Skin epidermis (tissue), 12 donors: ENCODE measurements around the gene SMPD3.
"Not testable (repeated sequence)": the region's sequence is repeated elsewhere in the genome, so short reads cannot be mapped to it uniquely, and the experiment has no call there.

Source experiments
- H3K27ac ChIP-seq, 21 experiments: fragments of 200-600 bp; sonication (generic) in 11 of 21; one replicate each; pipeline ENCODE4 v1.5.0; 2020; ENCODE audit warnings: mild to moderate bottlenecking in 3 of 21, inconsistent platforms in 2 of 21, moderate library complexity in 2 of 21
- H3K4me3 ChIP-seq, 7 experiments: fragments of 200-600 bp; sonication (generic) in 2 of 7; one replicate each; pipeline ENCODE4 v1.5.0; 2020; ENCODE audit warnings: inconsistent platforms in 2 of 7, mild to moderate bottlenecking in 2 of 7, moderate library complexity in 1 of 7

SMPD3 gene

DNA sequence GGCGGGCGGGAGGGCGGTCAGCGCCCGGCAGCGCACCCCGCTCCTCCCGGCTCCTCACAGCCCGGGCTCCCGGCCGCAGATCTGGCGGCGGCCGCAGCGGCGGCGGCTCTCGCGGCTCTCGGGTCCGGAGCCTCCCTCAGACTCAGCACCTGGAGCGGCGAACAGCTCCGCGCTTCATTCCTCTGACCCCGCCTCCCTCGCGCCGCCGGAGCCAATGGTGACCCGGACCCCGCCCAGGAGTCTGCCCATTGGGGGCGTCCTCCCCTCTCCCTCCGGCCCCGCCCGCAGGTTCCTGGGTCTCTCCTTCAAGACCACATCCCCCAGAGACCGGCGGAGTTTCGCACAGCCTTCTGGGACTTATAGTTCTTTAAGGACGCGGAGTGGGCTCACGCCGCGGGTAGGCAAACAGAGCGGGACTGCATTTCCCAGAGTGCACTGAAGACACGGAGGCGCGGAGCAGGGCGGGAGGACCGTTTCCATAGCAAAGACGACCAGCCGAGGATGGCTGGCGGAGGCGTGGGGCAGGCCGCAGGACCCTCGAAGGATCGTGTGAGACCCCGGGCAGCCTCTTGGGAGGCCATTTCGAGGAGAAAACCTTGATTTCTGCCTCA lies at the start of gene SMPD3:
SMPD3 (minus strand) TSS at position 149 of the 611 bp plus-strand sequence. CDS start 76,327 bp downstream, outside the sequence.
- peak within 1 kb of the TSS in 2 of 21 experiments; percentile 9 to 17 for H3K27ac ChIP-seq
- peak within 1 kb of the TSS; percentile 21 to 41 (median 36) for H3K4me3 ChIP-seq

DNA sequence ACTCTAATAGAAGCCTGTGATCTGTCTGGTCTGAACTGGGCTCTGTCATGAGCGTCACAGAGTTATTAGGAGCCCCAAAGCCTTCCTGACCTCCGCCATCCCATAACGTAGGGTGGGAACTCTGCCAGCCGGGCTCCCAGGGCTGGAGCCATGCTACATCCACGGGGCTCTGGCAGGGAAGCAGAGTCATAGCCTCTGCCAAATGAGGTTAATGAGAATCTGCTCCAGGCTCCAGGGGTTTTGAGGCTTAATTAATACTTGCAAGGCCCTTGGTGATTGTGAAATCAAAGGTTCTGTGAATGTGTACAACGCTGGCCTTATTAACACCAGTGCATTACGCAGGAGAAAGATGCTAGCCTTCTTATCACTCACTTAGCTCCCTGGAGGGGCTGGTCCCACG lies 48.4 kb upstream of the SMPD3 start:
- no peak overlapping the region for H3K27ac ChIP-seq
- H3K4me3 ChIP-seq: no peak overlapping the region

DNA sequence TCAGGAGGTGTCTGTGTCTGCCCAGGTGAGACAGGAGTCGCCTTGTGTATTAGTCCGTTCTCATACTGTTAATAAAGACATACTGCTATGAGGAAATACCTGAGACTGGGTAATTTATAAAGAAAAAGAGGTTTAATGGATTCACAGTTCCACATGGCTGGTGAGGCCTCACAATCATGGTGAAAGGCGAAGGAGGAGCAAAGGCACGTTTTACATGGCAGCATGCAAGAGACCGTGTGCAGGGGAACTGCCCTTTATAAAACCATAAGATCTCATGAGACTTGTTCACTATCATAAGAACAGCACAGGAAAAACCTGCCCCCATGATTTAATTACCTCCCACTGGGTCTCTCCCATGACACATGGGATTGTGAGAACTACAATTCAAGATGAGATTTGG lies 46.0 kb upstream of the SMPD3 start:
- not testable (repeated sequence) for H3K27ac ChIP-seq, H3K4me3 ChIP-seq

DNA sequence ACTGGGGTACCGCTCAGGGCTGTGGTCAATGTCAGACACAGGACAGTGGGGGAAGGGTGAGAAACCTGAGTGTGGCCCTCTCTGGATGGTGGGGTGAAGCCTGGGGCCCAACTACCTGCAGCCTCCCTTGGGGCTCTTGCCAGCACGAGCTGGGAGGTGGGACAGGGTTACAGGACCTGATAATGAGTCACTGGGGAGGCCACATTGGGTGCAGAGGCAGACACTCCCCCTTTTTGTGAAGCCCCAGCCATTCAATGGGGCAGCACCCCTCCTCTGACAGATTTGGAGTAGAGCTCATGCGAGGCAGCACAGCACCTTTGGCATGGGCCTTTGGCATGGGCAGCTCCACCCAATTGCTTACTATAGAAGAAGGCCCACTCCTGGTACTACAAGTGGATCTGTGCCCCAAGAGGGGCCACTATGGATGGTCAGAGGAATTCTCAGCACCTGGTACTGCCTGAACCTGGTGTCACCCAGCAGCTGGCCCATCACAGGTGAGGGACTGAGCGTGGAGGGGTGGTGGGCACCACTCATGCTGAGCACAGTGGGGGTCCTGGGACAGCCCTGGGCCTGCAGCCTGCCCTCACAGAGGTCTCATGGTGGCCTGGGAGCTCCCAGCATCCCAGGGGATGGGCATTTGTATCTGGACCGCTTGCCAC lies 45.2 kb upstream of the SMPD3 start:
- peak overlapping the region in 1 of 21 experiments; percentile 21 for H3K27ac ChIP-seq
- H3K4me3 ChIP-seq: no peak overlapping the region

DNA sequence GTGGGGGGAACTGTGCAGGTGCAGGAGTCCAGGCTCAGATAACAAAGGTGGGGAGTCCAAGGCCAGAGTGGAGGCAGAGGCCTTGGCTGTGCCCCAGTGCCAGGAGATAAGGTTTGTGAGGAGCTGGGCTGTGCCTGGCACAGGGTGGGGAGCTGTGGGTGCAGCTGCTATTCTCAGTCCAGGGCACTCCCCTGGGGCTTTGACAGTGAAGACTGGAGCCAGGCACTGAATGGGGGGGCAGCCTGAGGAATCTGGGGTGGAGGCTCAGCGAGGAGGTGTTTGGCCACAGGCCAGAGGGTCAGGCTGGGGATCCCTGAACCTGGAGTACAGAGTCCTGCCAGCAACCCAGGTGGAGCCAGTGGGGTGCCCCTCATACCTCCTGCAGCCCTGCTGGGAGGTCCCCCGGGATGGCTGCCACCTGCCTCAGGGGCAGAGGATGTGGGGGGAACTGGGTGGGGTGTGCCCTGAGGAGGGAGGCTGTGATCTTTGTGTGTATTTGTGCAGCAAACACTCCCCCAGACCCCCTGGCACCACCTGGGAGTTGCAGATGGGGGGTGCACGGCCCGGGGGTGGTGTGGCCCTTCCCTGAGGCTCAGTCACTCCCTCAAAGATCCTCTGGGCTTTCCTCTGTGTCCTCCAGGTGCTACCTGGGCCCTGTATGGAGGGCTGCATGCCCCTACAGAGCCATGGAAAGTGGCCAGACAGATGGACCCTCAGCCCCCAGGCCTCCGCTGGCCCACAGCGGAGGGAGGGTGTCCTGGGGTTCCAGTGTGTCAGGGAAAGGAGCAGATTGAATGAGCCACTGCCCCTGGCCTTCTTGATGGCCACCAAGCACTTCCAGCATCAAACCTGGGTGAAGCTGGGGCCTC lies 44.5 kb upstream of the SMPD3 start:
- no peak overlapping the region for H3K4me3 ChIP-seq
- H3K27ac ChIP-seq: peak overlapping the region in 1 of 21 experiments; percentile 69

DNA sequence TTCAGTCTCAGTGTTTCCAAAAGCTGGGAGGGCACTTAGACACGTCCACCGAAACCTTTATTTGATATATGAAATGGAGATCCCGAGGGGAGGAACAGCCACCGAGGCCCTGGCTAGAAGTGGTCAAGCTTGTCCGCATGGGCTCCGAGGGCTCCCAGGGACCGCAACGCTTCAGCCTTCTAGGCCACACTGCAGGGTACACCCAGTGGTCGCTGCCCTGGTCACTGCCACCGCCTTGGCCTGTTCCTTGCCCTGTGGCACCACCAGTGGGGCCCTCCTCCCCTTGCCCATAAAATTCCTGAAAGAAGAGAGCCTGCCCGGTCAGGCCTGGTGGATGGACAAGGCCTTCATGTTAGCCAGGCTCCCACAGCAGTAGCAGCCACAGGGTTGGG lies 43.8 kb upstream of the SMPD3 start:
- H3K4me3 ChIP-seq: no peak overlapping the region
- H3K27ac ChIP-seq: peak overlapping the region in 1 of 21 experiments; percentile 69

DNA sequence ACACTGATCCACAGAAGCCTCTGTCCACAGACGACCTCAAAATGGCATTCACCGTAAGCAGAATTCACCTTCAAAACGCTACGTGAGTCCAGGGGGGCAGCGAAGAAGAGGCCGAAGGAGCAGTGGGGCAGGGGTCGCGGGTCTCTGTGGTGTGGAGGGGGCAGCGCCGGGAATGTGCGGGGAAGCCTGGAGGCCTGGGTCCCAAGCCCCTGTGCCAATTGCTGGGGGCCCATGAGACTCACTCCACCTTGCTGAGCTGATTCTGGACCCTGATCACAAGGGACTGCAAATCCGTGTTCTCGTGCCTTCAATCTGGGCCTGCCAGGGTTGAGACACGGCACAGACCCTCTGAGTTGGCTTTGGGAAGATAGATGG lies 43.3 kb upstream of the SMPD3 start:
- peak overlapping the region in 7 of 21 experiments; percentile 5 to 69 (median 23) for H3K27ac ChIP-seq

DNA sequence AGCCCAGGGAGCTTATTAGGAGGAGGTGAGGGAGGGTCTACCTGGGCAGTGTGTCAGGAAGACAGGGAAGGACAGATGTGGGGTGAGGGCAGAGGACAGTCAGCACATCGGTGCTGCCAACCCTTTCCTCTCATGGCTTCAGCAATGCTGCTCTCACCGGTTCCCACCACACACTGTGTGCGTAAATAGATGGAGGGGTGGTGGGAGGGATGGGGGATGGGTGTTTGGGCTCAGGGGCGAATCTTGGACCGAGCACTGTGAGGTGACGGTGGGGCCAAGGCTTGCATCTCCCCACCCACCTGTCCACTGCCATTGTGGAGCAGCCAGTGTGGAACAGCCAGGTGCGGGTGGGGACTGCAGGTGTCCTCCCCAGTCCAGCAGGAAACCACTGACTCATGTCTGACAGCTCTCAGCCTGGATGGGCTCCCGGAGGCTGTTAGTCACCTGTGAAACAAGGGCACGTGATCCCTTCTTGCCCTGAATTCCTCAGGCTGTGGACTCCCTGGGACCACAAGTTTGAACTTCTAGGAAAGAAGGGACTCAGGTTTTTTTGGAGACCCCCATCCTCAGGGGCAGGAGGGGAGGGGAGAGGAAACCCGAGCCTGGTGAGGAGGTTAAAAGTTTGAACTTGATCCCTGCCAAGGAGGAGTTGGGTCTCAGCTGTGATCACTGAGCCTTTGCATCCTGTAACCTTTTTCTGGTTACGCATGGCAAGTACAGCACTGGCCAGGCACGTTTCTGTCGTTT lies 42.7 kb upstream of the SMPD3 start:
- Histone ChIP-seq H3K27ac (peak overlapping the region in 8 of 21 experiments; percentile 5 to 69 (median 31)), H3K4me3 (no peak overlapping the region)

More for the DNA sequence above, 43.3 kb upstream of the SMPD3 start:
- H3K4me3 ChIP-seq: no peak overlapping the region

DNA sequence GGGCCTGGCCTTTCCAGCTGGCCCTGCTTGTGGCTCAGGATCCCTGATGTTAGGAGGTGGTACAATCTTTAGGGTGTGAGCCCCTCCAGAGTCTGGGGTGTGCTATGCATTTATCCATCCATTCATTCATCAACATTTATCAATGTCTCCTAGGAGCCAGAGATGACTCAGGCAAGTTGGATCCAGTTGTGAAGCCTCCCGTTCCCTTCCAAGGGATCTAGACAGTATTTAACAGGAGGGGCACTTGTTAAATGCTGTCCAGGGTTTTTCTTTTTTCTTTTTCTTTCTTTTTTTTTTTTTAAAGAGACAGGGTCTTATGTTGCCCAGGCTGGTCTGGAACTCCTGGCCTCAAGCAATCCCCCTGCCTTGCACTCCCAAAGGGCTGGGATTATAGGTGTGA lies 42.0 kb upstream of the SMPD3 start:
- peak overlapping the region in 1 of 21 experiments; percentile 35 for H3K27ac ChIP-seq

DNA sequence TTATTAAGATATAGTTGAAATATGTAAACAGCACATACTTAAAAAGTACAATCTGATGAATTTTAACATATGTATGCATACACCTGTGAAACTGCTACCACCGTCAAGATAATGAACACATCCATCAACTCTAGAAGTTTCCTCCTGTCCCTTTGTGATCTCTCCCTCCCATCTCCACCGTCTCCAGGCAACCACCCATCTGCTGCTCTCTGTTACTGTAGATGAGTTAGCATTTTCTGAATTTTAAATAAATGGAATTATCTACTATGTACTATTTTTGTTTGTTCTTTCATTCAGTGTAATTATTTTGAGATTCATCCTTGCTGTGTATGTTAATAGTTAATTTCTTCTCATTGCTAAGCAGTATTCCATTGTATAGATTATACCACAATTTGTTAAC lies 40.2 kb upstream of the SMPD3 start:
- no peak overlapping the region for H3K27ac ChIP-seq
- H3K4me3 ChIP-seq: no peak overlapping the region

More for the DNA sequence above, 42.0 kb upstream of the SMPD3 start:
- H3K4me3 ChIP-seq: no peak overlapping the region

DNA sequence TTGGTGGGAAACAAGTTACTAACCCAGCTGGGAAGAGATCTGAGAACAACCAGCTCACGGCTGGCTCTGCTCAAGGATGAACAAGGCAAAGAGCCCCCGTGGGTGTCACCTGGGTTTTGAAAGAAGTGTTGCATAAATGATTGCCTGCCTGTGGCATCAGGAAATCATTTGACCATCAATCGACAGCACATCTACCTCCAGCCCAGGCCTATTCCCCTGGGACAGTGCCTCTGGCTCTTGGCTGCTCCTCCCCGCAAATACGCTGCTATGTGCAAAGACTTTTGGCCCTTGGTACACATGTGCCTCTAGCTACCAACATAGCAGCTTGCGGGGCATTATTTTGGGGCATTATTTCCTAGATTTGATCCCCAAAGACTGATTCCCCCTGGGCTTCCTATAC lies 39.4 kb upstream of the SMPD3 start:
- Histone ChIP-seq H3K27ac (no peak overlapping the region), H3K4me3 (no peak overlapping the region)

DNA sequence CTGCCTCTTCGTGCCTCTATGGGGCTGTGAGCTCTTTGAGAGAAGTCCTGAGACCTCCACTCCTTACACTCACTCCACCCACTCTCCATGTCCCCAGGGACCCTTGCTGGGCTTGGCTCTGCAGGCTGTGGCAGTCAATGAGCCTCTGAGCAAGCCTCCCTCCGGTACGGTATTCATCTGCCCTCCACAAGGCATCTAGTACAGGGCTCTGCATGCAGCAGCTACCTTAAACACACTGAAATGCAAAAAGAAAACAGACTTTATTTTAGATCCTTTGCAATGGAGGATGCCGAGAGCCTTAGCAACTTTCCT lies 38.9 kb upstream of the SMPD3 start:
- Histone ChIP-seq H3K4me3 (no peak overlapping the region), H3K27ac (peak overlapping the region in 2 of 21 experiments; percentile 16 to 39)

DNA sequence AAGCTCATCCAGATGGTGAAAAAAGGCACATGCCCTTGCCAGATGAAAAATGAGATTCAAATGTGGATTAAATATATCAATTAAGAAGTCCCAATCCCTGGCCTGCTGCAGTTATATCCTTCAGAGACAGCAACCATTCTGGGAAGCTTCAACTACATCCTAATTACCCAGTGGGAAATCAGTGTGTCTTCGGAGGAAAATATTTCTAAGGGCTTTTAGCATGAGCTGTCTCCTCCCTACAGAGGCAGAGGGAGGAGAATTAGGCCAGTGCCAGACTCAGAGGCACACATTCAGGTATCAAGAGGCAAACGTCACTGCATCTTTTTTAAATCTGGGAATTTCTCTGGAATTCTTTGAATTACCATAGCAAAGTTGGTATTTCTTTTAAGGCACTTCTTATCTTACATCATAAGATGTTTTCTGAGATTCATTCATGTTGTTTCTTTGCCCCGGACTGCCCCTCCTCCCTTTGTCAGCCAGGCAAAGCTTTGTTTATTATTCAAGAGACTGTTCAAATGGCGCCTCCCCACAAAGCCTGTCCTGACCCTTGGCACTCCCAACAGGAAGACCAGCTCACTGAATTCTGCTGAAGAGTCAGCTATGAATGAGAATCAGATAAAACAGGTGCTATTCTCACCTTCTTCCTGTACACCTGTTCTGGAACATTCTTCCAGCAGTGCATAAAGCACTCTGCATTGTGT lies 38.3 kb upstream of the SMPD3 start:
- Histone ChIP-seq H3K4me3 (no peak overlapping the region), H3K27ac (peak overlapping the region in 2 of 21 experiments; percentile 16 to 39)

DNA sequence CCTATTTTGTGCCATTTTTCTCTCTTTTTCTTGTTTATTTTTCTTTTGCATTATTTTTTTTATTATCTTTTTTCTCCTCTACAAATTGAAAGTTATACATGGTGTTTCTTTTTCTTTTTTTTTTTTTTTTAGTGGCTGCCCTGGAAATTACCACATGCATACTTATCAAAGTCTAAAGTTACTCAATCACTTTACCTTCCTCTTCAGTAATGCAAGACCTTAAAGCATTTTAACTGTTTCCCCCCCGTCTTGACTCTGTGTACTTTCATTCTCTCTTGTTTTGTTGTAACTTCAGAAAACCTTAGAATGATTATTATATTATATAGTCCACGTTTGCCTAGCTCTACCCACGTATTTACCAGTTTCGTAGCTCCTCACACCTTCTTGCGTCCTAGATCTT lies 33.3 kb upstream of the SMPD3 start:
- Histone ChIP-seq H3K4me3 (no peak overlapping the region), H3K27ac (peak overlapping the region in 1 of 21 experiments; percentile 54)

DNA sequence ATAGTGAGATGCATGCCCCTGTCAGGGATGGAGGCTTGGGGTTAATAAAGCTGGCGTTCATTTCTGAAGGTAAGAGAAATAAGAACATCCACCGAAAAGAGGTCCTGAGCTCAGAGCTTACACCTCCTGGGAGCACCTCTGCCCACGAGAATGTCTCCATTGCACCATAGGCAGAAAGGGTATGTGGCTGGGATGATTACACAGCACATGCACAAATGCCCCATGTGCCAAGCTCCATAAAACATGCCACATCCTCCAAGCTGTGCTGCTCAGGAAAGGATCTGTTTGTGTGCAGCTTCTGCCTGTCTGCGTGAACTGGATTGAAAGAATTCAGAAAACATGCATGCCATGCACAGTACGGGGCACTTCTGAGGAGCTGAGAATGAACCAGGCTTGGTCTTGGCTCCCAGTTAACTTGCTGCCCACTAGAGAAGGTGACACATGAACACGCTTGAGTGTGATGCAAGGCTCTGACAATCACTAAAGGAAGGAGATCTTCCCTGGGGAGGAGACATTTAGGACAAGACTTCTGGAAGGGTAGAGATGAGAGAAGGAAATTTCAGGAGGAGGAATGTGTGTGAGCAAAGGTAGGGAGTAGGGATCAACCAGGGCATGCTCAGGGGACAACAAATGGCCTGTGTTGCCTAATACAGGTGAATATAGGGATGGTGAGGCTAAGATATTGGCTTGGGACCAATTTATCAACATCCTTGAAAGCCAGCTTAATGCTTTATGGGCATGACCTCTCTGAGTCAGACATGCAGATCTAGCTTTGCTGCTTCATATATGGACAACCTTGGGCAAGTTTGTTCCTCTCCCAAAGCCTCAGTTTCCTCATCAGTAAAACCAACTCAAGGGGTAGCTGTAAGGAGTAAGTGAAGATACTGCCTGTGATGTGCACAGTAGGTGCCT lies 32.0 kb upstream of the SMPD3 start:
- Histone ChIP-seq H3K27ac (peak overlapping the region in 7 of 21 experiments; percentile 11 to 54 (median 29)), H3K4me3 (no peak overlapping the region)

DNA sequence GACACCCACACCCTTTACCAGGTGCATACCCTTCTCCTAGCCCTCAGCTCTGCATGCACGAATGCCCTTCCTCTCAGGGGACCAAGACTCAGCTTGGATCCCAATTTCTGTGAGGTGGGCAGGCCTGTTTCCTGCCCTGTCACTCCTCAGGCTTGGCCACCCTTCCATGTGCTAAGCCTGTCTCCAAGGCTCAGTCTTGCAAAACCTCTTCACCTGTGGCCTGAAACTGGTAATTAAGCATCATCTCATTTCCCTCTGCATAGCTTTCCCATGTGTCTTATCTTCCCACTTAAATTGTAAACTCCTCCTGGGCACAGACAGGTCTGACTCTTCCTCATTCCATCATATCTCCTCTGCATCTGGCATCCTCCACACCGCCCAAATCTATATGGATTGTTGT lies 31.0 kb upstream of the SMPD3 start:
- Histone ChIP-seq H3K4me3 (no peak overlapping the region), H3K27ac (peak overlapping the region in 7 of 21 experiments; percentile 18 to 48 (median 32))

DNA sequence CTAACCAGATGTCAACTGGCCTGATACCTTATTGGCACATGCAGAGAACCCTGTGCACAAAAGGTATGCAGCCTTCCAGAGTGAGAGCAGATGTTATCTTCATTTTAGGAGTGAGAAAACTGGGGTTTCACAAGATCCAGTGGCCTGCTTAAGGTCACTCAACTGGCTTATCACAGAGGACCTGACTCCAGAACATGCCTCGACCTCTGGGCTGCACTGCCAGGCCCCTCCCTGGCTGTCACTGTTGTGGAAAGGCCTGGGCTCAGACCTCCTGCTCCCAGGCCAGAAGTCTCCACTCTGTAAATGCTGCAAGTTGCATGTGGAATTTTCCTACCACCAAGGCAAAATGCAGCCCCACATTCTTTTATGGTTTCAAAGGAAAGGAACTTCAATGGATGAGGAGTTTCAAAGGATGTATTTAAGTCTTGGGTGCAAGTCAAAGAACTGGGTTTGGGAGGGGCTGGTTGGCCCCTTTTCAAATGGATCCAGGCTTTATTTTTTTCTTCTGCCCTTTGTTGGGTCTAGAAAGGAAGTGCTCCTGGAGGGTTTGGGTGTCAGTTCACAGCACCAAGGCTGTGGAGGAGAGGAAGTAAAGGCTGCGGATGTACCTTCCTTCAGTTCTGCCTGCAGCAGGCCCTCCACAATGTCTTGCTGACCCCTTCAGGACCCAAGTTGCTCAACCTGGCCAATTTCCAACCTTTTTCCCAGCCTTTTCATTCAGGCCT lies 30.4 kb upstream of the SMPD3 start:
- Histone ChIP-seq H3K27ac (peak overlapping the region in 6 of 21 experiments; percentile 18 to 48 (median 34)), H3K4me3 (no peak overlapping the region)

DNA sequence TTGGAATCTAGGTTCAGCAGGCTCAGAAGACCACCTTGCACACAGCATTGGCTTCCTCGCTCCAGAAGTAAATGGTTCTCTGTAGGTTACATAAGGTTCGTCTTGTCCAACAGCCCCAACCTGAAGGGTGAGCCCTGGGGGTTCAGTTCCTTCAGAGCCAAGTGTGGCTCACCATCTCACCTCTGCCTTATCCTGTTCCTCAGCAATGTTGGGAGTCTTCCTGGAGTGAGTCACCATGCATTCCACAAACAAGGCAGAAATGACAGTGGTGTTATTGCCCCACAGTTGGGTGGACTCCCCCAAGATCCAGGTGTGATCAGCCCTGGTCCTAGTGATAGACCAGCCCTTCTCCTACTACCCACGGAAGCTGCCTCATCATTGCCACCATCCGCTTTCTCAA lies 26.8 kb upstream of the SMPD3 start:
- peak overlapping the region in 2 of 21 experiments; percentile 13 to 47 for H3K27ac ChIP-seq
- H3K4me3 ChIP-seq: no peak overlapping the region
